Coronary artery (tissue), 2 donors: ENCODE results near the gene CGB2.

Source experiments
- DNase-seq: peaks from one replicate; pipeline ENCODE4 v3.0.0-alpha.2; 2017; ENCODE audit warnings: low spot score
- H3K27ac ChIP-seq, 2 donors: fragments of 200-600 bp; sonication (generic); one replicate each; pipeline ENCODE4 v1.5.1; 2016 to 2019
- H3K4me3 ChIP-seq: fragments of 200-600 bp; sonication (generic); 2 replicates; pipeline ENCODE4 v1.5.1; 2016; ENCODE audit warnings: mild to moderate bottlenecking, moderate library complexity
- TF ChIP-seq, protein P1 (sequence below): fragments of 200-600 bp; sonication (generic); IDR thresholded peaks from one replicate; pipeline ENCODE4 v1.5.1; 2019; ENCODE audit warnings: antibody characterized with exemption

Gene CGB2

GRCh38 chr19:49064768-49065611 lies 33.3 kb downstream of the CGB2 start, which contains the start of gene NTF4:
Gene NTF4, minus strand, starts transcription at chr19:49064818. Its CDS starts 2,821 bp downstream, at chr19:49061997.
- TF ChIP-seq, protein P1, sequence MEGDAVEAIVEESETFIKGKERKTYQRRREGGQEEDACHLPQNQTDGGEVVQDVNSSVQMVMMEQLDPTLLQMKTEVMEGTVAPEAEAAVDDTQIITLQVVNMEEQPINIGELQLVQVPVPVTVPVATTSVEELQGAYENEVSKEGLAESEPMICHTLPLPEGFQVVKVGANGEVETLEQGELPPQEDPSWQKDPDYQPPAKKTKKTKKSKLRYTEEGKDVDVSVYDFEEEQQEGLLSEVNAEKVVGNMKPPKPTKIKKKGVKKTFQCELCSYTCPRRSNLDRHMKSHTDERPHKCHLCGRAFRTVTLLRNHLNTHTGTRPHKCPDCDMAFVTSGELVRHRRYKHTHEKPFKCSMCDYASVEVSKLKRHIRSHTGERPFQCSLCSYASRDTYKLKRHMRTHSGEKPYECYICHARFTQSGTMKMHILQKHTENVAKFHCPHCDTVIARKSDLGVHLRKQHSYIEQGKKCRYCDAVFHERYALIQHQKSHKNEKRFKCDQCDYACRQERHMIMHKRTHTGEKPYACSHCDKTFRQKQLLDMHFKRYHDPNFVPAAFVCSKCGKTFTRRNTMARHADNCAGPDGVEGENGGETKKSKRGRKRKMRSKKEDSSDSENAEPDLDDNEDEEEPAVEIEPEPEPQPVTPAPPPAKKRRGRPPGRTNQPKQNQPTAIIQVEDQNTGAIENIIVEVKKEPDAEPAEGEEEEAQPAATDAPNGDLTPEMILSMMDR: no peak
- no peak for DNase-seq
- peak within 1 kb of the TSS; percentile 55 for H3K4me3 ChIP-seq
- H3K27ac ChIP-seq: no peak within 1 kb of the TSS

DNA sequence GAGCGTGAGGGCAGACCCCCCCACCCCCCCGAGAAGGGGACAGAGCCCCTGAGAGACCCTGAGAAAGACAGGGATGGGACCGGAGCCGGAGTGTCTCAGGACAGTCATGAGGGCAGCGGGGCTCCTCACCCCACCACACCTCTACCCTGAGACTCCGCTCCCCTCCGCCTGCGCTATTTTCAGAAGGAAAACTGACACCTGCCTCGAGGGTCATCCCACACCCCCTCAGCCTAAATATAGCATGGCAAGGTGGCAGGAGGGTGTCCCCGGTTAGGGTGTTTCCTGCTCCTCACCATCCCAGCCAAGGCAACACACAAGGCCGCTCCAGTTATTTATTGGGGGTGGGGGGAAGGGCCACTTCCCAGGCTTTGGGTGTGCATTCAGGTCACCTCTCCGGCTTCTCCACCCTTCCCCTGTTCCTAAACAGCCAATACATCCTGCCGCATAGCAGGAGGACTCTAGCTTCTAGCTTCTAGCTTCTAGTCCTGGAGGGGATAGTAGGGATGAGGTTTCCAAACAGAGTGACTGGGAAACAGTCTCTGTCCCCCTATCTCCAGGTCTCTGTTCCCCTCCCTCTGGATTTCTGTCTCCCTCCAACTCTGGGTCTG lies 34.3 kb downstream of the CGB2 start:
- no peak overlapping the region for H3K27ac ChIP-seq
- TF ChIP-seq, protein P1: no peak
- DNase-seq: no peak
- no peak overlapping the region for H3K4me3 ChIP-seq

DNA sequence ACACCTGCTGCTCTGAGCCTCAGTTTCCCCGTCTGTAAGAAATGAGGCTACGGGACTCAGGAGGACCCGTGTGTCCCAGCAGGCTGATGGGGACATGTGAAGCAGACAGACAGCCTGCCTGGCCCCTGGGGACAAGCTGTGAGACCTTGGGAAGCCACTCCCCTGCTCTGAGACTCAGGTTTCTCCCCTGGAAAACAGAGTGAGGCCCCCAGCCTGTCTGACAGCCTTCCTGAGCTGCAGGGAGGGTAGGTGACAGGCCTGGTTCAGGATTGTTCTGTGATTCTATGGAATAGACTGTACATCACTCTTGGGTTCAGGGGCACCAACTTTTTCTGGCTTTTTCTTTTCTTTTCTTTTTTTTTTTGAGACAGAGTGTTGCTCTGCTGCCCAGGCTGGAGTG lies 35.9 kb downstream of the CGB2 start:
- TF ChIP-seq, protein P1: no peak
- DNase-seq: no peak

DNA sequence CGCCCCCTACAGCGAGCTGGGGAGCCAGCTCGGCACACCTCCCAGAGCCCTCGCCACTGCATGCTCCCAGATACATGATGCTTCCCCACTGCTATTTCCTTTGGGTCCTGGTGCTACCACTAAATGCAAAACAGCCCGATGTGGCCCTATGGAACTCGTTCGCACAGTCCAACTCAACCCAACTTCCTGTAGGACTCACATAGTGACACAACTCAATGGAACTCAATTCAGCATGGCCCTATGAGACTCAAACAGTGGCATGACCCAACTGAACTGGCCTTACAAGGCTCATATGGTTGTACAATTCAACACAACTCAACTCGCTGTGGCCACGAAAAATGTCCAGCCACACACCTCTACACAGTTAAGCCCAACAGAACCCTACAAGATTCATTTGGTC lies 37.3 kb downstream of the CGB2 start:
- no peak overlapping the region for H3K27ac ChIP-seq
- TF ChIP-seq, protein P1: no peak
- H3K4me3 ChIP-seq: no peak overlapping the region
- no peak for DNase-seq

More for the DNA sequence above, 35.9 kb downstream of the CGB2 start:
- H3K27ac ChIP-seq: no peak overlapping the region
- H3K4me3 ChIP-seq: no peak overlapping the region

DNA sequence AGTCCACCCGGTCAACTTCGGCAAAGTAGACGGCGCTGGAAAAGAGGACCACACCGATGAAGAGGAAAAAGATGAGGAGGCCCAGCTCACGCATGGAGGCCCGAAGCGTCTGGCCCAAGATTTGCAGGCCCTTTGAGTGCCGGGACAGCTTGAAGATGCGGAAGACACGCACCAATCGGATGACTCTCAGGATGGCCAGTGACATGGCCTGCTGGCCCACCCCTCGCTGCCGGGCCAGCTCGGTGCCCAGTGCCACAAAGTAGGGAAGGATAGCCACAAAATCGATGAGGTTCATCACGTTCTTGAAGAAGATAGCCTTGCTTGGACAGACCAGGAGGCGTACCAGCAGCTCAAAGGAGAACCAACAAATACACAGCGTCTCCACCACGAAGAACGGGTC lies 38.7 kb downstream of the CGB2 start:
- TF ChIP-seq, protein P1: no peak
- DNase-seq: no peak
- Histone ChIP-seq H3K4me3 (no peak overlapping the region), H3K27ac (no peak overlapping the region)

GRCh38 chr19:49071860-49072547 lies 40.3 kb downstream of the CGB2 start:
- TF ChIP-seq, protein P1: no peak
- no peak for DNase-seq
- Histone ChIP-seq H3K4me3 (peak overlapping the region; percentile 17), H3K27ac (no peak overlapping the region)
